HepG2 (cell line): Measurements from ENCODE around the gene SPAG7. TPM values are rescaled to one million over a fixed set of nuclear protein-coding genes. Genes with fewer than 3 reads are reported as not detected.

Experiments used
- CBX5 ChIP-seq: sonication (generic); formaldehyde crosslinking; IDR thresholded peaks from 2 replicates; pipeline ENCODE4 v1.4.0; 2020; ENCODE audit warnings: missing genetic modification reagents, borderline replicate concordance
- DNMT1 ChIP-seq: sonication (generic); formaldehyde crosslinking; IDR thresholded peaks from 2 replicates; pipeline ENCODE4 v1.5.1; 2020; ENCODE audit warnings: mild to moderate bottlenecking, missing genetic modification reagents
- ELF1 ChIP-seq: sonication (generic); formaldehyde crosslinking; IDR thresholded peaks from 2 replicates; pipeline ENCODE4 v1.4.0; 2020; ENCODE audit warnings: missing genetic modification reagents
- ESRRA ChIP-seq: sonication (generic); formaldehyde crosslinking; IDR thresholded peaks from 2 replicates; pipeline ENCODE4 v1.5.1; 2020; ENCODE audit warnings: mild to moderate bottlenecking, low read depth, missing genetic modification reagents
- HDAC1 ChIP-seq: sonication (generic); formaldehyde crosslinking; IDR thresholded peaks from 2 replicates; pipeline ENCODE4 v1.5.1; 2020; ENCODE audit warnings: mild to moderate bottlenecking, missing genetic modification reagents
- HNF4A ChIP-seq: sonication (generic); formaldehyde crosslinking; IDR thresholded peaks from 2 replicates; pipeline ENCODE4 v1.4.0; 2020; ENCODE audit warnings: missing genetic modification reagents
- ISL2 ChIP-seq: sonication (generic); formaldehyde crosslinking; IDR thresholded peaks from 2 replicates; pipeline ENCODE4 v1.5.0; 2020; ENCODE audit warnings: missing genetic modification reagents
- LCORL ChIP-seq, 2 experiments: fragments of 450-650 bp in 1 of 2; sonication (generic) in 1 of 2; formaldehyde crosslinking in 1 of 2; IDR thresholded peaks; 2 replicates each; pipeline versions ENCODE4 v1.5.0 to v1.6.1; 2017 to 2020; ENCODE audit warnings: antibody characterized with exemption in 1 of 2, missing genetic modification reagents in 1 of 2
- MBNL3 ChIP-seq: fragments of 250-450 bp; sonication (Bioruptor Pico); conservative IDR thresholded peaks from 2 replicates; pipeline ENCODE4 v1.8.0; 2022; ENCODE audit warnings: mild to moderate bottlenecking, inconsistent platforms
- MIER2 ChIP-seq: IDR thresholded peaks from 2 replicates; pipeline ENCODE4 v1.6.1; 2016; ENCODE audit warnings: missing biosample characterization, missing genetic modification reagents
- NR2F6 ChIP-seq, 2 experiments: IDR thresholded peaks; 2 replicates each; pipeline ENCODE4 v1.6.1; 2016; ENCODE audit warnings: antibody characterized with exemption in 1 of 2, mild to moderate bottlenecking in 1 of 2
- POLR2G ChIP-seq: fragments of 200-400 bp; formaldehyde crosslinking; IDR thresholded peaks from 2 replicates; pipeline ENCODE4 v1.6.1; 2018; ENCODE audit warnings: mild to moderate bottlenecking, low read depth, low read length, moderate library complexity
- SAP130 ChIP-seq: IDR thresholded peaks from 2 replicates; pipeline ENCODE4 v1.6.1; 2016; ENCODE audit warnings: low read depth
- TCF7L2 ChIP-seq: IDR thresholded peaks from 2 replicates; pipeline ENCODE4 v1.6.1; 2011; ENCODE audit warnings: mild to moderate bottlenecking, low read depth, low read length, moderate library complexity
- YEATS4 ChIP-seq: sonication (generic); formaldehyde crosslinking; IDR thresholded peaks from 2 replicates; pipeline ENCODE4 v1.4.0; 2020; ENCODE audit warnings: missing genetic modification reagents, borderline replicate concordance
- ZFY ChIP-seq: sonication (generic); formaldehyde crosslinking; IDR thresholded peaks from 2 replicates; pipeline ENCODE4 v1.4.0; 2020; ENCODE audit warnings: missing genetic modification reagents
- ZNF614 ChIP-seq: IDR thresholded peaks from 2 replicates; pipeline ENCODE4 v1.6.1; 2018; ENCODE audit warnings: missing biosample characterization, missing genetic modification reagents, inconsistent platforms, borderline replicate concordance
- ZNF747 ChIP-seq: sonication (generic); formaldehyde crosslinking; IDR thresholded peaks from 2 replicates; pipeline ENCODE4 v1.8.1; 2023; ENCODE audit warnings: missing genetic modification reagents, mild to moderate bottlenecking, borderline replicate concordance
- ZSCAN20 ChIP-seq: sonication (generic); formaldehyde crosslinking; IDR thresholded peaks from 2 replicates; pipeline ENCODE4 v1.4.0; 2020; ENCODE audit warnings: missing genetic modification reagents, mild to moderate bottlenecking, borderline replicate concordance
- polyA plus RNA-seq, 8 experiments: library from polyadenylated mRNA; depleted of rRNA in 3 of 8; stranded (reverse) in 7 of 8; unstranded in 1 of 8; fragments of >200 nt; fragmentation: Illumina TruSeq in 4 of 8; extraction: Trizol in 4 of 8; gene quantifications; 2 replicates each; pipeline versions ENCODE4 v1.2.1 to v1.2.3, GENCODE V29; 2011 to 2016; ENCODE audit warnings: low read depth in 4 of 8, missing spikeins in 1 of 8, mixed read lengths in 1 of 8; ENCODE audit not compliant: insufficient read depth in 1 of 8
- total RNA-seq, 5 experiments: library from RNA; depleted of rRNA; stranded (reverse); fragments of >200 nt; fragmentation: Illumina TruSeq; extraction: Trizol; gene quantifications; 2 replicates each; pipeline ENCODE4 v1.2.3, GENCODE V29; 2016; ENCODE audit warnings: low read depth in 1 of 5
- TF ChIP-seq, protein P1 (sequence below): sonication (generic); formaldehyde crosslinking; IDR thresholded peaks from 2 replicates; pipeline ENCODE4 v1.4.0; 2020; ENCODE audit warnings: missing genetic modification reagents, borderline replicate concordance
- TF ChIP-seq, protein P2 (sequence below): fragments of 450-650 bp; IDR thresholded peaks from 2 replicates; pipeline ENCODE4 v1.6.1; 2017
- TF ChIP-seq, protein P3 (sequence below): IDR thresholded peaks from 2 replicates; pipeline ENCODE4 v1.6.1; 2016; ENCODE audit warnings: missing genetic modification reagents, missing compliant biosample characterization
- TF ChIP-seq, protein P4 (sequence below): sonication (generic); formaldehyde crosslinking; IDR thresholded peaks from 2 replicates; pipeline ENCODE4 v1.8.1; 2022; ENCODE audit warnings: low read depth, mild to moderate bottlenecking, missing genetic modification reagents

Gene SPAG7
- total and polyA plus RNA-seq, 2 of the 13 experiments (the other 11 are each of a cell fraction or from before 2014, with no cell fraction given), result 51.0 to 59.0 TPM

DNA sequence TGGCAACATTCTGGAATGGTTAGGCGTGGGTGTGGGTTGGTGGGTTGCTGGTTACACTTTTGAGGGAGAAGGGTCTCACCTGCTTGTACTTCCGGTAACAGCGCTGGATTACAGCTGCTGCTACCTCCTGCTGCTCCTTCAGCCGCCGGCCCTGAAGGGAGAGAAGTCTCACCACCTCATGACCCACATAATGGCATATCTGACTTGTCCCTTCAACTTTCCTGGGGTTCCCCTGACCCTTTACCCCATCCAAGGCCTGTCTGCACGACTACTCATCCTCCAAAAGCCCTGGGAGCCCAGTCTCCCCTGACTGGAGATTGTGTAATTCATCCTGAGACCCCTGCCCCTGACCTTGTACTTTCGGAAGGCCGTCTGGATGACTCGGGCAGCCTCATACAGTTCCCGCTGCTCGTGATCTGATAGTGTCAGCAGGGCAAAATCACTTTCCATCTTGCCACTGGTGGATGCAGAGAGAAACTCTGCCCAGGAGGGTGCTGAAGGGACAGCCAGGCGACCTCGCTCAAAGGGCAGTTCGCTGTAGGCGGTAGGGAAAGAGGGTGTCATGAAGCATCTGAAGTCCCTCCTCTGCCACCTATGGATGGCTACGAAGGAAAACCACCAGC is 2.0 kb upstream of the SPAG7 start (continued):
- TF ChIP-seq, protein P1, sequence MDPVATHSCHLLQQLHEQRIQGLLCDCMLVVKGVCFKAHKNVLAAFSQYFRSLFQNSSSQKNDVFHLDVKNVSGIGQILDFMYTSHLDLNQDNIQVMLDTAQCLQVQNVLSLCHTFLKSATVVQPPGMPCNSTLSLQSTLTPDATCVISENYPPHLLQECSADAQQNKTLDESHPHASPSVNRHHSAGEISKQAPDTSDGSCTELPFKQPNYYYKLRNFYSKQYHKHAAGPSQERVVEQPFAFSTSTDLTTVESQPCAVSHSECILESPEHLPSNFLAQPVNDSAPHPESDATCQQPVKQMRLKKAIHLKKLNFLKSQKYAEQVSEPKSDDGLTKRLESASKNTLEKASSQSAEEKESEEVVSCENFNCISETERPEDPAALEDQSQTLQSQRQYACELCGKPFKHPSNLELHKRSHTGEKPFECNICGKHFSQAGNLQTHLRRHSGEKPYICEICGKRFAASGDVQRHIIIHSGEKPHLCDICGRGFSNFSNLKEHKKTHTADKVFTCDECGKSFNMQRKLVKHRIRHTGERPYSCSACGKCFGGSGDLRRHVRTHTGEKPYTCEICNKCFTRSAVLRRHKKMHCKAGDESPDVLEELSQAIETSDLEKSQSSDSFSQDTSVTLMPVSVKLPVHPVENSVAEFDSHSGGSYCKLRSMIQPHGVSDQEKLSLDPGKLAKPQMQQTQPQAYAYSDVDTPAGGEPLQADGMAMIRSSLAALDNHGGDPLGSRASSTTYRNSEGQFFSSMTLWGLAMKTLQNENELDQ (CRISPR knock-in tag), result no peak
- TF ChIP-seq MIER2 (CRISPR knock-in tag), result peak; percentile 84
- TF ChIP-seq, protein P2, sequence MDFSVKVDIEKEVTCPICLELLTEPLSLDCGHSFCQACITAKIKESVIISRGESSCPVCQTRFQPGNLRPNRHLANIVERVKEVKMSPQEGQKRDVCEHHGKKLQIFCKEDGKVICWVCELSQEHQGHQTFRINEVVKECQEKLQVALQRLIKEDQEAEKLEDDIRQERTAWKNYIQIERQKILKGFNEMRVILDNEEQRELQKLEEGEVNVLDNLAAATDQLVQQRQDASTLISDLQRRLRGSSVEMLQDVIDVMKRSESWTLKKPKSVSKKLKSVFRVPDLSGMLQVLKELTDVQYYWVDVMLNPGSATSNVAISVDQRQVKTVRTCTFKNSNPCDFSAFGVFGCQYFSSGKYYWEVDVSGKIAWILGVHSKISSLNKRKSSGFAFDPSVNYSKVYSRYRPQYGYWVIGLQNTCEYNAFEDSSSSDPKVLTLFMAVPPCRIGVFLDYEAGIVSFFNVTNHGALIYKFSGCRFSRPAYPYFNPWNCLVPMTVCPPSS, result no peak
- TF ChIP-seq YEATS4, result peak; percentile 26; the same call in 1 of the 2 replicates
- no peak for TF ChIP-seq ZSCAN20
- TF ChIP-seq ZNF747 (CRISPR knock-in tag), result 0 out of 2 replicates have a peak, but pooled peaks have one; percentile 36
- no peak for TF ChIP-seq LCORL (IDR thresholded peaks at IDR 0.05)
- peak; percentile 19; the same call in 1 of the 2 replicates for TF ChIP-seq LCORL (CRISPR knock-in tag; IDR thresholded peaks at IDR 0.05)
- peak; percentile 49; the same call in 1 of the 2 replicates for TF ChIP-seq CBX5 (CRISPR knock-in tag)
- TF ChIP-seq ELF1 (CRISPR knock-in tag), result peak; percentile 4; the same call in 1 of the 2 replicates
- TF ChIP-seq HDAC1 (CRISPR knock-in tag), result 0 out of 2 replicates have a peak, but pooled peaks have one; percentile 45
- peak; percentile 78 for TF ChIP-seq HNF4A
- peak; percentile 48; the same call in 1 of the 2 replicates for TF ChIP-seq ISL2 (CRISPR knock-in tag)
- TF ChIP-seq TCF7L2, result no peak
- TF ChIP-seq, protein P3, sequence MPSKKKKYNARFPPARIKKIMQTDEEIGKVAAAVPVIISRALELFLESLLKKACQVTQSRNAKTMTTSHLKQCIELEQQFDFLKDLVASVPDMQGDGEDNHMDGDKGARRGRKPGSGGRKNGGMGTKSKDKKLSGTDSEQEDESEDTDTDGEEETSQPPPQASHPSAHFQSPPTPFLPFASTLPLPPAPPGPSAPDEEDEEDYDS (CRISPR knock-in tag), result no peak
- TF ChIP-seq ZNF614, result 0 out of 2 replicates have a peak, but pooled peaks have one; percentile 19
- TF ChIP-seq DNMT1 (CRISPR knock-in tag), result no peak
- peak; percentile 38; the same call in 1 of the 2 replicates for TF ChIP-seq POLR2G
- TF ChIP-seq MBNL3 (CRISPR knock-in tag), result no peak
- TF ChIP-seq ZFY, result 0 out of 2 replicates have a peak, but pooled peaks have one; percentile 8
- TF ChIP-seq, protein P4, sequence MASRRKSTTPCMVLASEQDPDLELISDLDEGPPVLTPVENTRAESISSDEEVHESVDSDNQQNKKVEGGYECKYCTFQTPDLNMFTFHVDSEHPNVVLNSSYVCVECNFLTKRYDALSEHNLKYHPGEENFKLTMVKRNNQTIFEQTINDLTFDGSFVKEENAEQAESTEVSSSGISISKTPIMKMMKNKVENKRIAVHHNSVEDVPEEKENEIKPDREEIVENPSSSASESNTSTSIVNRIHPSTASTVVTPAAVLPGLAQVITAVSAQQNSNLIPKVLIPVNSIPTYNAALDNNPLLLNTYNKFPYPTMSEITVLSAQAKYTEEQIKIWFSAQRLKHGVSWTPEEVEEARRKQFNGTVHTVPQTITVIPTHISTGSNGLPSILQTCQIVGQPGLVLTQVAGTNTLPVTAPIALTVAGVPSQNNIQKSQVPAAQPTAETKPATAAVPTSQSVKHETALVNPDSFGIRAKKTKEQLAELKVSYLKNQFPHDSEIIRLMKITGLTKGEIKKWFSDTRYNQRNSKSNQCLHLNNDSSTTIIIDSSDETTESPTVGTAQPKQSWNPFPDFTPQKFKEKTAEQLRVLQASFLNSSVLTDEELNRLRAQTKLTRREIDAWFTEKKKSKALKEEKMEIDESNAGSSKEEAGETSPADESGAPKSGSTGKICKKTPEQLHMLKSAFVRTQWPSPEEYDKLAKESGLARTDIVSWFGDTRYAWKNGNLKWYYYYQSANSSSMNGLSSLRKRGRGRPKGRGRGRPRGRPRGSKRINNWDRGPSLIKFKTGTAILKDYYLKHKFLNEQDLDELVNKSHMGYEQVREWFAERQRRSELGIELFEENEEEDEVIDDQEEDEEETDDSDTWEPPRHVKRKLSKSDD (CRISPR knock-in tag), result peak; percentile 41; the same call in 1 of the 2 replicates
- TF ChIP-seq SAP130 (CRISPR knock-in tag), result peak; percentile 54; the same call in 1 of the 2 replicates
- no peak for TF ChIP-seq NR2F6 (IDR thresholded peaks at IDR 0.05)
- TF ChIP-seq NR2F6 (CRISPR knock-in tag; IDR thresholded peaks at IDR 0.05), result peak; percentile 30; the same call in 1 of the 2 replicates
- peak; percentile 53; the same call in 1 of the 2 replicates for TF ChIP-seq ESRRA
